Measurements from ENCODE around the gene ELOVL5. TPM values are rescaled to one million over a fixed set of nuclear protein-coding genes. Genes with fewer than 3 reads are reported as not detected.

Gene ELOVL5
- total RNA-seq, 3 donors from 2014 or later: 11.5 to 60.6 (median 27.5) TPM

GRCh38 chr6:53230775-53231467, 117.8 kb downstream of the ELOVL5 start:
- H3K4me1 ChIP-seq (ENCODE audit: low read depth): no peaks in the 10 kb centered on the region
- TF ChIP-seq, protein P1, sequence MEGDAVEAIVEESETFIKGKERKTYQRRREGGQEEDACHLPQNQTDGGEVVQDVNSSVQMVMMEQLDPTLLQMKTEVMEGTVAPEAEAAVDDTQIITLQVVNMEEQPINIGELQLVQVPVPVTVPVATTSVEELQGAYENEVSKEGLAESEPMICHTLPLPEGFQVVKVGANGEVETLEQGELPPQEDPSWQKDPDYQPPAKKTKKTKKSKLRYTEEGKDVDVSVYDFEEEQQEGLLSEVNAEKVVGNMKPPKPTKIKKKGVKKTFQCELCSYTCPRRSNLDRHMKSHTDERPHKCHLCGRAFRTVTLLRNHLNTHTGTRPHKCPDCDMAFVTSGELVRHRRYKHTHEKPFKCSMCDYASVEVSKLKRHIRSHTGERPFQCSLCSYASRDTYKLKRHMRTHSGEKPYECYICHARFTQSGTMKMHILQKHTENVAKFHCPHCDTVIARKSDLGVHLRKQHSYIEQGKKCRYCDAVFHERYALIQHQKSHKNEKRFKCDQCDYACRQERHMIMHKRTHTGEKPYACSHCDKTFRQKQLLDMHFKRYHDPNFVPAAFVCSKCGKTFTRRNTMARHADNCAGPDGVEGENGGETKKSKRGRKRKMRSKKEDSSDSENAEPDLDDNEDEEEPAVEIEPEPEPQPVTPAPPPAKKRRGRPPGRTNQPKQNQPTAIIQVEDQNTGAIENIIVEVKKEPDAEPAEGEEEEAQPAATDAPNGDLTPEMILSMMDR (IDR thresholded peaks at IDR 0.05): no peak
- ATAC-seq: no peak
- intact Hi-C loops (cut with DNase I, micrococcal nuclease): no loop called here
- DNase-seq: no peak
- H3K9me3 ChIP-seq: no peaks in the 10 kb centered on the region
- no peak overlapping the region for H3K4me3 ChIP-seq
- H3K36me3 ChIP-seq (ENCODE audit: low read depth): no peaks in the 10 kb centered on the region

- intact Hi-C loops (cut with DNase I, micrococcal nuclease): no loop called here
- no peak overlapping the region for H3K4me3 ChIP-seq
- H3K4me1 ChIP-seq (ENCODE audit: low read depth): no peaks in the 10 kb centered on the region
- no peak for DNase-seq
- H3K9me3 ChIP-seq: no peaks in the 10 kb centered on the region
- TF ChIP-seq, protein P1 (IDR thresholded peaks at IDR 0.05): no peak
- no peaks in the 10 kb centered on the region for H3K36me3 ChIP-seq (ENCODE audit: low read depth)
- ATAC-seq: no peak
Observed at GRCh38 chr6:53227847-53228246, 120.9 kb downstream of the ELOVL5 start.

DNA sequence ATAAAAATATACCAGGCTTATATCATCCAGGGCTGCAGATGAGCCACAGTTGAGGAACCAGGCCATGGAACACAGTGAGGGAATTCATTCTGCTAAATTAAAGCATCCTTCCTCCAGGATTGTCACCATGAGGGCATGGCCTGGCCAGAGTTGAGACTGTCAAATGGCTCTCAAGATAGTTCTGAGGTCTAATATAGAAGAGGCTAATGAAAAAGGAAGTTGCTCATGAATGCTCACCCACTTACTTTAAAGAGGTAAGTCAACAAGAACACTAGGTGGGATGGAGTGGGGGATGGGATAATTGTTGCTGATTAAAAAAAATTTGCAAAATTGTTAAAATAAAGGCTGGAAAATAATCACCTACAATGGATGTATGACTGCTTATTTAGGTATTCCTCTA, 128.1 kb downstream of the ELOVL5 start:
- TF ChIP-seq, protein P1 (IDR thresholded peaks at IDR 0.05): no peak
- H3K9me3 ChIP-seq: no peaks in the 10 kb centered on the region
- ATAC-seq (no peak), DNase-seq (no peak)
- no peak overlapping the region for H3K4me3 ChIP-seq
- H3K36me3 ChIP-seq (ENCODE audit: low read depth): no peaks in the 10 kb centered on the region
- intact Hi-C loops (cut with DNase I, micrococcal nuclease): no loop called here
- H3K4me1 ChIP-seq (ENCODE audit: low read depth): no peaks in the 10 kb centered on the region

Small RNAs within 50 kb of the gene (microRNA-seq; reads per million reads assigned to microRNA genes)
- not detected for gene MIR5685

Other genes starting within 250 kb of the ELOVL5 start
- not detected for gene GCM1, start 200.1 kb downstream of the ELOVL5 start, total RNA-seq
- 10 to 100 TPM; 33.1 to 67.3 (median 40.5) TPM for gene GCLC, start 196.2 kb upstream of the ELOVL5 start, total RNA-seq

Measured in mucosa of descending colon (tissue), 3 donors.